ENCODE results near the gene SSR2.
"Not testable (repeated sequence)": the region's sequence is repeated elsewhere in the genome, so short reads cannot be mapped to it uniquely, and the experiment has no call there.

- TF ChIP-seq POLR2A, CTCF (IDR thresholded peaks at IDR 0.05): not testable (repeated sequence)
Observed at GRCh38 chr1:156034991-156035390, 14.2 kb upstream of the SSR2 start.

Measured in ovary (tissue), 3 donors.